HG02642 (cell line): Measurements from ENCODE around the gene ZCCHC9.
A peak's percentile ranks its signal among the peaks of the same experiment; 100 is the strongest.
"Not testable (repeated sequence)": the region's sequence is repeated elsewhere in the genome, so short reads cannot be mapped to it uniquely, and the experiment has no call there.

Experiments used
- ATAC-seq: cut with Tn5 transposase; IDR thresholded peaks from one replicate; pipeline ENCODE4 v1.9.1; 2021; ENCODE audit warnings: mild to moderate bottlenecking; ENCODE audit not compliant: unreplicated experiment, poor library complexity

Gene ZCCHC9

GRCh38 chr5:81301271-81302015 lies at the start of gene ZCCHC9:
Gene ZCCHC9 (plus strand): TSS chr5:81301587. CDS start chr5:81304758, 3,171 bp downstream.
- ATAC-seq: peak; percentile 97

- ATAC-seq: no peak
These were observed 49.5 kb upstream of the ZCCHC9 start for GRCh38 chr5:81251922-81252321.

- ATAC-seq: no peak
These were observed 48.5 kb upstream of the ZCCHC9 start for GRCh38 chr5:81252904-81253303.

GRCh38 chr5:81253875-81254274 lies 47.5 kb upstream of the ZCCHC9 start:
- no peak for ATAC-seq

- ATAC-seq: no peak
These were observed 46.4 kb upstream of the ZCCHC9 start for GRCh38 chr5:81254886-81255559.

- no peak for ATAC-seq
These were observed 44.6 kb upstream of the ZCCHC9 start for GRCh38 chr5:81256766-81257165.

- ATAC-seq: not testable (repeated sequence)
These were observed 38.6 kb upstream of the ZCCHC9 start for GRCh38 chr5:81262796-81263195.

GRCh38 chr5:81265101-81265500 lies 36.3 kb upstream of the ZCCHC9 start:
- no peak for ATAC-seq

GRCh38 chr5:81268521-81269196 lies 32.7 kb upstream of the ZCCHC9 start:
- ATAC-seq: no peak

GRCh38 chr5:81269751-81270393 lies 31.5 kb upstream of the ZCCHC9 start:
- ATAC-seq: no peak

GRCh38 chr5:81270394-81271027 lies 30.9 kb upstream of the ZCCHC9 start:
- not testable (repeated sequence) for ATAC-seq

- no peak for ATAC-seq
These were observed 17.4 kb upstream of the ZCCHC9 start for GRCh38 chr5:81283976-81284375.

GRCh38 chr5:81286059-81286617 lies 15.2 kb upstream of the ZCCHC9 start:
- ATAC-seq: no peak

GRCh38 chr5:81288021-81288433 lies 13.4 kb upstream of the ZCCHC9 start:
- ATAC-seq: no peak

- ATAC-seq: no peak
These were observed 11.2 kb upstream of the ZCCHC9 start for GRCh38 chr5:81290146-81290545.

- no peak for ATAC-seq
These were observed 9.3 kb upstream of the ZCCHC9 start for GRCh38 chr5:81292130-81292529.

- ATAC-seq: not testable (repeated sequence)
These were observed 7.4 kb upstream of the ZCCHC9 start for GRCh38 chr5:81294021-81294420.

GRCh38 chr5:81297531-81297930 lies 3.9 kb upstream of the ZCCHC9 start:
- ATAC-seq: no peak

- no peak for ATAC-seq
These were observed 491 bp upstream of the ZCCHC9 start for GRCh38 chr5:81300921-81301270.

GRCh38 chr5:81302596-81302995 lies 1.2 kb downstream of the ZCCHC9 start:
- no peak for ATAC-seq
